Activated T-helper 1 cell treated with anti-CD3 and anti-CD28 coated beads, Interleukin-12 subunit alpha, Interleukin-12 subunit beta, Interleukin-2, Interleukin-4 antibody, amounts not matched to agents 30 ng/mL and 10 ng/mL and 1 ng/mL, durations not matched to agents 14 hours and 24 hours and 36 hours (primary cell): Measurements from ENCODE around the gene DDX55. TPM values are rescaled to one million over a fixed set of nuclear protein-coding genes. Genes with fewer than 3 reads are reported as not detected.
"Not testable (repeated sequence)": the region's sequence is repeated elsewhere in the genome, so short reads cannot be mapped to it uniquely, and the experiment has no call there.

Experiments
- DNase-seq: peaks from one replicate; pipeline ENCODE4 v3.0.0; 2021; ENCODE audit warnings: low spot score
- H3K27ac Mint-ChIP-seq: one replicate; pipeline ENCODE4 v1.8.0; 2021; ENCODE audit warnings: mild to moderate bottlenecking, mixed read lengths
- H3K27me3 Mint-ChIP-seq: one replicate; pipeline ENCODE4 v1.8.0; 2022; ENCODE audit warnings: mild to moderate bottlenecking, moderate library complexity, mixed read lengths; ENCODE audit not compliant: insufficient read depth
- H3K36me3 Mint-ChIP-seq: one replicate; pipeline ENCODE4 v1.8.0; 2021; ENCODE audit warnings: low read depth, mixed read lengths
- H3K4me1 Mint-ChIP-seq: one replicate; pipeline ENCODE4 v1.8.0; 2021; ENCODE audit warnings: low read depth, mixed read lengths
- H3K4me3 Mint-ChIP-seq: one replicate; pipeline ENCODE4 v1.8.0; 2021; ENCODE audit warnings: mild to moderate bottlenecking, moderate library complexity, mixed read lengths
- H3K9me3 Mint-ChIP-seq: one replicate; pipeline ENCODE4 v1.8.0; 2021; ENCODE audit warnings: mixed read lengths
- intact Hi-C: fragments of 100-400 bp; cut with micrococcal nuclease; formaldehyde crosslinking; loops from one replicate; pipeline ENCODE4 v1.15.1; 2024
- total RNA-seq: library from RNA; stranded (reverse); gene quantifications from 2 replicates; pipeline ENCODE4 v1.2.3, GENCODE V29; 2022

DDX55 gene
- total RNA-seq, 1 donor from 2014 or later: 72.3 TPM

GRCh38 chr12:123591702-123592481 lies 10.0 kb upstream of the DDX55 start:
- intact Hi-C loops: no loop called here
- DNase-seq: no peak
- H3K4me3 Mint-ChIP-seq: no peak overlapping the region
- peaks cover 50% of the 10 kb centered on the region for H3K4me1 Mint-ChIP-seq
- H3K9me3 Mint-ChIP-seq: no peaks in the 10 kb centered on the region
- peaks cover 53% of the 10 kb centered on the region for H3K36me3 Mint-ChIP-seq
- H3K27me3 Mint-ChIP-seq: no peaks in the 10 kb centered on the region
- H3K27ac Mint-ChIP-seq: peak overlapping the region; percentile 68

GRCh38 chr12:123595729-123596128 lies 6.2 kb upstream of the DDX55 start:
- peaks cover 34% of the 10 kb centered on the region for H3K4me1 Mint-ChIP-seq
- H3K36me3 Mint-ChIP-seq: peaks cover 45% of the 10 kb centered on the region
- no peak overlapping the region for H3K27ac Mint-ChIP-seq
- H3K9me3 Mint-ChIP-seq: no peaks in the 10 kb centered on the region
- DNase-seq: no peak
- intact Hi-C loops: no loop called here
- no peaks in the 10 kb centered on the region for H3K27me3 Mint-ChIP-seq
- no peak overlapping the region for H3K4me3 Mint-ChIP-seq

- peaks cover 38% of the 10 kb centered on the region for H3K36me3 Mint-ChIP-seq
- no peak overlapping the region for H3K27ac Mint-ChIP-seq
Observed at GRCh38 chr12:123597100-123597499, 4.8 kb upstream of the DDX55 start.

GRCh38 chr12:123598522-123598921 lies 3.4 kb upstream of the DDX55 start:
- no peaks in the 10 kb centered on the region for H3K9me3 Mint-ChIP-seq
- no peak overlapping the region for H3K27ac Mint-ChIP-seq
- H3K36me3 Mint-ChIP-seq: peaks cover 41% of the 10 kb centered on the region
- H3K4me1 Mint-ChIP-seq: peaks cover 29% of the 10 kb centered on the region
- H3K27me3 Mint-ChIP-seq: no peaks in the 10 kb centered on the region
- no peak for DNase-seq
- intact Hi-C loops: no loop called here
- no peak overlapping the region for H3K4me3 Mint-ChIP-seq

More at GRCh38 chr12:123597100-123597499, 4.8 kb upstream of the DDX55 start:
- Mint-ChIP-seq H3K27me3 (no peaks in the 10 kb centered on the region), H3K4me1 (peaks cover 26% of the 10 kb centered on the region), H3K9me3 (no peaks in the 10 kb centered on the region), H3K4me3 (no peak overlapping the region)
- no peak for DNase-seq
- intact Hi-C loops: no loop called here

GRCh38 chr12:123599310-123599709 lies 2.6 kb upstream of the DDX55 start:
- Mint-ChIP-seq H3K27me3 (no peaks in the 10 kb centered on the region), H3K4me1 (peaks cover 36% of the 10 kb centered on the region), H3K4me3 (peak overlapping the region; percentile 45), H3K27ac (peak overlapping the region; percentile 5), H3K9me3 (no peaks in the 10 kb centered on the region), H3K36me3 (peaks cover 41% of the 10 kb centered on the region)
- DNase-seq: no peak
- intact Hi-C loops: no loop called here

- intact Hi-C loops: loop anchor here (5.0 to 10.0 kb wide), 4 partner anchors 115 to 237 kb away; partner anchors contain the start of genes ATP6V0A2, RILPL2 and SBNO1
- no peaks in the 10 kb centered on the region for H3K9me3 Mint-ChIP-seq
- no peak for DNase-seq
- H3K36me3 Mint-ChIP-seq: peaks cover 43% of the 10 kb centered on the region
- H3K27me3 Mint-ChIP-seq: no peaks in the 10 kb centered on the region
- no peak overlapping the region for H3K27ac Mint-ChIP-seq
- peaks cover 38% of the 10 kb centered on the region for H3K4me1 Mint-ChIP-seq
- peak overlapping the region; percentile 45 for H3K4me3 Mint-ChIP-seq
Observed at GRCh38 chr12:123599721-123600120, 2.2 kb upstream of the DDX55 start.

- H3K27me3 Mint-ChIP-seq: no peaks in the 10 kb centered on the region
- H3K4me3 Mint-ChIP-seq: peak overlapping the region; percentile 87
- DNase-seq: no peak
- intact Hi-C loops: loop anchor here (1.0 to 10.0 kb wide), 6 partner anchors 16 to 240 kb away; partner anchors contain the start of genes ATP6V0A2, EIF2B1, GTF2H3 and RILPL2
- H3K9me3 Mint-ChIP-seq: no peaks in the 10 kb centered on the region
- peaks cover 36% of the 10 kb centered on the region for H3K4me1 Mint-ChIP-seq
- peaks cover 37% of the 10 kb centered on the region for H3K36me3 Mint-ChIP-seq
- peak overlapping the region; percentile 45 for H3K27ac Mint-ChIP-seq
Observed at GRCh38 chr12:123602651-123603195, 824 bp downstream of the DDX55 start.

- H3K27me3 Mint-ChIP-seq, DNase-seq, H3K9me3 Mint-ChIP-seq, H3K27ac Mint-ChIP-seq: not testable (repeated sequence)
- intact Hi-C loops: loop anchor here (2.0 to 10.0 kb wide), 5 partner anchors 15 to 241 kb away; partner anchors contain the start of genes ATP6V0A2, RILPL2 and SBNO1
- peaks cover 39% of the 10 kb centered on the region for H3K36me3 Mint-ChIP-seq
- H3K4me1 Mint-ChIP-seq: peaks cover 36% of the 10 kb centered on the region
- H3K4me3 Mint-ChIP-seq: peak overlapping the region; percentile 87
Observed at GRCh38 chr12:123603495-123603894, 1.6 kb downstream of the DDX55 start.

GRCh38 chr12:123607756-123608155 lies 5.9 kb downstream of the DDX55 start:
- H3K9me3 Mint-ChIP-seq: no peaks in the 10 kb centered on the region
- H3K27ac Mint-ChIP-seq: no peak overlapping the region
- DNase-seq: no peak
- H3K27me3 Mint-ChIP-seq: no peaks in the 10 kb centered on the region
- H3K4me3 Mint-ChIP-seq: no peak overlapping the region
- H3K4me1 Mint-ChIP-seq: peaks cover 25% of the 10 kb centered on the region
- intact Hi-C loops: loop anchor here (10.0 kb wide), 1 partner anchor 107 kb away; the partner anchor contains the start of gene ATP6V0A2
- peaks cover 51% of the 10 kb centered on the region for H3K36me3 Mint-ChIP-seq

- Mint-ChIP-seq H3K36me3 (peaks cover 48% of the 10 kb centered on the region), H3K9me3 (no peaks in the 10 kb centered on the region), H3K4me1 (peaks cover 20% of the 10 kb centered on the region), H3K27ac (no peak overlapping the region), H3K27me3 (no peaks in the 10 kb centered on the region), H3K4me3 (no peak overlapping the region)
- DNase-seq: no peak
- intact Hi-C loops: loop anchor here (10.0 kb wide), 1 partner anchor 107 kb away; the partner anchor contains the start of gene ATP6V0A2
Observed at GRCh38 chr12:123608182-123608581, 6.3 kb downstream of the DDX55 start.

GRCh38 chr12:123614110-123614509 lies 12.2 kb downstream of the DDX55 start:
- Mint-ChIP-seq H3K27ac (no peak overlapping the region), H3K36me3 (peaks cover 55% of the 10 kb centered on the region), H3K27me3 (no peaks in the 10 kb centered on the region), H3K4me3 (no peak overlapping the region), H3K9me3 (no peaks in the 10 kb centered on the region), H3K4me1 (peaks cover 11% of the 10 kb centered on the region)
- intact Hi-C loops: no loop called here
- DNase-seq: no peak

- intact Hi-C loops: no loop called here
- Mint-ChIP-seq H3K4me3 (no peak overlapping the region), H3K4me1 (peaks cover 11% of the 10 kb centered on the region), H3K27me3 (no peaks in the 10 kb centered on the region), H3K36me3 (peaks cover 55% of the 10 kb centered on the region), H3K27ac (no peak overlapping the region), H3K9me3 (no peaks in the 10 kb centered on the region)
- no peak for DNase-seq
Observed at GRCh38 chr12:123614531-123614930, 12.6 kb downstream of the DDX55 start.

GRCh38 chr12:123617144-123617543 lies 15.2 kb downstream of the DDX55 start:
- Mint-ChIP-seq H3K4me1 (peaks cover 6% of the 10 kb centered on the region), H3K4me3 (no peak overlapping the region), H3K27me3 (no peaks in the 10 kb centered on the region), H3K27ac (no peak overlapping the region), H3K9me3 (no peaks in the 10 kb centered on the region), H3K36me3 (peaks cover 61% of the 10 kb centered on the region)
- no peak for DNase-seq
- intact Hi-C loops: no loop called here
